KOPT-K1 (cell line): ENCODE data around the gene TPSAB1.

Experiments
- H3K27ac ChIP-seq: fragments of 200-600 bp; sonication (generic); 2 replicates; pipeline ENCODE4 v1.5.1; 2016; ENCODE audit warnings: antibody characterized with exemption, mild to moderate bottlenecking, low read depth, low read length; ENCODE audit not compliant: poor library complexity, severe bottlenecking
- H3K36me3 ChIP-seq: fragments of 200-600 bp; sonication (generic); 2 replicates; pipeline ENCODE4 v1.5.1; 2017; ENCODE audit warnings: antibody characterized with exemption, mild to moderate bottlenecking, low read length, moderate library complexity; ENCODE audit not compliant: insufficient read depth
- H3K9me3 ChIP-seq: fragments of 200-600 bp; sonication (generic); 2 replicates; pipeline ENCODE4 v1.5.1; 2017; ENCODE audit warnings: antibody characterized with exemption, low read length, mild to moderate bottlenecking; ENCODE audit not compliant: insufficient read depth, poor library complexity, severe bottlenecking

TPSAB1 gene

GRCh38 chr16:1277151-1277598 lies 36.7 kb downstream of the TPSAB1 start:
- H3K36me3 ChIP-seq = no peaks in the 10 kb centered on the region

GRCh38 chr16:1277617-1278282 lies 37.2 kb downstream of the TPSAB1 start:
- no peaks in the 10 kb centered on the region for H3K9me3 ChIP-seq
- H3K36me3 ChIP-seq = no peaks in the 10 kb centered on the region
- no peak overlapping the region for H3K27ac ChIP-seq

More at GRCh38 chr16:1277151-1277598, 36.7 kb downstream of the TPSAB1 start:
- Histone ChIP-seq H3K27ac (no peak overlapping the region), H3K9me3 (no peaks in the 10 kb centered on the region)

- Histone ChIP-seq H3K9me3 (no peaks in the 10 kb centered on the region), H3K36me3 (no peaks in the 10 kb centered on the region)
These were observed 38.0 kb downstream of the TPSAB1 start for GRCh38 chr16:1278477-1278876.

GRCh38 chr16:1279081-1279944 lies 38.8 kb downstream of the TPSAB1 start:
- no peak overlapping the region for H3K27ac ChIP-seq
- H3K36me3 ChIP-seq = no peaks in the 10 kb centered on the region

More at GRCh38 chr16:1278477-1278876, 38.0 kb downstream of the TPSAB1 start:
- no peak overlapping the region for H3K27ac ChIP-seq

GRCh38 chr16:1279945-1280589 lies 39.6 kb downstream of the TPSAB1 start:
- H3K9me3 ChIP-seq = no peaks in the 10 kb centered on the region
- H3K36me3 ChIP-seq = no peaks in the 10 kb centered on the region
- H3K27ac ChIP-seq = no peak overlapping the region

More at GRCh38 chr16:1279081-1279944, 38.8 kb downstream of the TPSAB1 start:
- no peaks in the 10 kb centered on the region for H3K9me3 ChIP-seq

- H3K27ac ChIP-seq = no peak overlapping the region
- no peaks in the 10 kb centered on the region for H3K9me3 ChIP-seq
- no peaks in the 10 kb centered on the region for H3K36me3 ChIP-seq
These were observed 40.3 kb downstream of the TPSAB1 start for GRCh38 chr16:1280783-1281182.

GRCh38 chr16:1281517-1281916 lies 41.0 kb downstream of the TPSAB1 start:
- Histone ChIP-seq H3K27ac (no peak overlapping the region), H3K36me3 (no peaks in the 10 kb centered on the region), H3K9me3 (no peaks in the 10 kb centered on the region)

GRCh38 chr16:1282324-1282973 lies 41.9 kb downstream of the TPSAB1 start:
- H3K36me3 ChIP-seq = no peaks in the 10 kb centered on the region

GRCh38 chr16:1283296-1283695 lies 42.8 kb downstream of the TPSAB1 start:
- Histone ChIP-seq H3K27ac (no peak overlapping the region), H3K36me3 (no peaks in the 10 kb centered on the region), H3K9me3 (no peaks in the 10 kb centered on the region)

More at GRCh38 chr16:1282324-1282973, 41.9 kb downstream of the TPSAB1 start:
- Histone ChIP-seq H3K27ac (no peak overlapping the region), H3K9me3 (no peaks in the 10 kb centered on the region)

GRCh38 chr16:1283996-1284616 lies 43.6 kb downstream of the TPSAB1 start:
- Histone ChIP-seq H3K27ac (no peak overlapping the region), H3K9me3 (no peaks in the 10 kb centered on the region)

GRCh38 chr16:1285669-1286512 lies 45.4 kb downstream of the TPSAB1 start:
- Histone ChIP-seq H3K9me3 (no peaks in the 10 kb centered on the region), H3K36me3 (no peaks in the 10 kb centered on the region)

More at GRCh38 chr16:1283996-1284616, 43.6 kb downstream of the TPSAB1 start:
- H3K36me3 ChIP-seq = no peaks in the 10 kb centered on the region

GRCh38 chr16:1286513-1287094 lies 46.1 kb downstream of the TPSAB1 start:
- Histone ChIP-seq H3K9me3 (no peaks in the 10 kb centered on the region), H3K36me3 (no peaks in the 10 kb centered on the region), H3K27ac (no peak overlapping the region)

More at GRCh38 chr16:1285669-1286512, 45.4 kb downstream of the TPSAB1 start:
- no peak overlapping the region for H3K27ac ChIP-seq

GRCh38 chr16:1287982-1288670 lies 47.6 kb downstream of the TPSAB1 start:
- Histone ChIP-seq H3K27ac (no peak overlapping the region), H3K36me3 (no peaks in the 10 kb centered on the region), H3K9me3 (no peaks in the 10 kb centered on the region)
